ENCODE results near the gene DDIT3. TPM values are rescaled to one million over a fixed set of nuclear protein-coding genes. Genes with fewer than 3 reads are reported as not detected.

DDIT3 gene
- total and polyA plus RNA-seq, 5 donors from 2014 or later, result 17.8 to 159 (median 22.2) TPM

GRCh38 chr12:57534991-57535543 is 14.8 kb upstream of the DDIT3 start:
- no peak for ATAC-seq (ENCODE audit: low read depth in 2 of 2)
- H3K4me1 Mint-ChIP-seq, result peaks cover 0 to 3% (median under 1%) of the 10 kb centered on the region in 4 donors

GRCh38 chr12:57534250-57534649 is 13.9 kb upstream of the DDIT3 start:
- Mint-ChIP-seq H3K4me1 (peaks cover 0 to 9% (median 4%) of the 10 kb centered on the region in 4 donors), H3K9me3 (no peaks in the 10 kb centered on the region), H3K27ac (peak overlapping the region in 1 of 3 donors; percentile 20), H3K36me3 (peaks cover 53% of the 10 kb centered on the region), H3K27me3 (no peaks in the 10 kb centered on the region), H3K4me3 (no peak overlapping the region)
- no peak for DNase-seq
- no peak for ATAC-seq (ENCODE audit: low read depth in 2 of 2)
- H3K27me3 ChIP-seq (ENCODE audit: control insufficient read depth, insufficient read depth, low read length), result no peaks in the 10 kb centered on the region
- H3K4me1 ChIP-seq (ENCODE audit: control insufficient read depth, insufficient read depth, low read length, poor library complexity, severe bottlenecking), result no peaks in the 10 kb centered on the region
- no peak overlapping the region for H3K4me3 ChIP-seq (ENCODE audit: low read depth, low read length)
- H3K36me3 ChIP-seq (ENCODE audit: control insufficient read depth, insufficient read depth, low read length), result peaks cover 66% of the 10 kb centered on the region
- H3K27ac ChIP-seq (ENCODE audit: insufficient read depth, low read length, poor library complexity, severe bottlenecking), result no peak overlapping the region
- no peaks in the 10 kb centered on the region for H3K9me3 ChIP-seq (ENCODE audit: control insufficient read depth in 2 of 2, low read length in 2 of 2)

More at GRCh38 chr12:57534991-57535543, 14.8 kb upstream of the DDIT3 start:
- Histone ChIP-seq H3K27ac (ENCODE audit: insufficient read depth, low read length, poor library complexity, severe bottlenecking) (no peak overlapping the region), H3K4me3 (ENCODE audit: low read depth, low read length) (no peak overlapping the region), H3K9me3 (ENCODE audit: control insufficient read depth in 2 of 2, low read length in 2 of 2) (no peaks in the 10 kb centered on the region), H3K4me1 (ENCODE audit: control insufficient read depth, insufficient read depth, low read length, poor library complexity, severe bottlenecking) (no peaks in the 10 kb centered on the region), H3K27me3 (ENCODE audit: control insufficient read depth, insufficient read depth, low read length) (no peaks in the 10 kb centered on the region), H3K36me3 (ENCODE audit: control insufficient read depth, insufficient read depth, low read length) (peaks cover 63% of the 10 kb centered on the region)
- DNase-seq, result no peak
- H3K36me3 Mint-ChIP-seq, result peaks cover 49% of the 10 kb centered on the region
- H3K9me3 Mint-ChIP-seq, result no peaks in the 10 kb centered on the region
- peak overlapping the region in 1 of 3 donors; percentile 72 for H3K27ac Mint-ChIP-seq
- H3K4me3 Mint-ChIP-seq, result peak overlapping the region in 1 of 4 donors; percentile 43
- no peaks in the 10 kb centered on the region for H3K27me3 Mint-ChIP-seq

DNA sequence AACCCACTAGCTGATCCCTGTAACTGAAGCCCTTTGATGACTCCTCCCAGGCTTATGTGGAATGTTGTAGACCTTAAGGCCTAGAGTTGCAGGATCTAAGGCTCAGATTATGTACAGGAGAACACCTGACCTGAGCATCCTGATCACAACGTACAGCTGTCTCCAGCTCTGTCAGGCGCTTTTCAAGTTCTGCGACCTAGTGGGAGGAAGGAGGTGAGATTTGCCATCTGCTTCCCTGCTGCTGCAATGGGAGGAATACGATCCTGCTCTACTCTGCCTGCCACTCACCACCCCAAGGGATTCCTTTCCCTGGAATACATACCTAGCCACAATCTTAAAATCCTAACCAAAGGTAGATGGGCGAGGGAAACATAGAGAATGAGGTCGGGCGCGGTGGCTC is 12.8 kb upstream of the DDIT3 start:
- peak overlapping the region in 1 of 3 donors; percentile 51 for H3K27ac Mint-ChIP-seq
- H3K4me1 Mint-ChIP-seq, result peaks cover 0 to 9% (median 4%) of the 10 kb centered on the region in 4 donors
- H3K36me3 Mint-ChIP-seq, result peaks cover 44% of the 10 kb centered on the region
- H3K9me3 Mint-ChIP-seq, result no peaks in the 10 kb centered on the region
- Histone ChIP-seq H3K27me3 (ENCODE audit: control insufficient read depth, insufficient read depth, low read length) (no peaks in the 10 kb centered on the region), H3K4me3 (ENCODE audit: low read depth, low read length) (no peak overlapping the region), H3K36me3 (ENCODE audit: control insufficient read depth, insufficient read depth, low read length) (peaks cover 72% of the 10 kb centered on the region), H3K9me3 (ENCODE audit: control insufficient read depth in 2 of 2, low read length in 2 of 2) (no peaks in the 10 kb centered on the region), H3K4me1 (ENCODE audit: control insufficient read depth, insufficient read depth, low read length, poor library complexity, severe bottlenecking) (no peaks in the 10 kb centered on the region), H3K27ac (ENCODE audit: insufficient read depth, low read length, poor library complexity, severe bottlenecking) (no peak overlapping the region)
- no peak overlapping the region for H3K4me3 Mint-ChIP-seq
- no peaks in the 10 kb centered on the region for H3K27me3 Mint-ChIP-seq
- DNase-seq (no peak), ATAC-seq (ENCODE audit: low read depth in 2 of 2) (no peak)

DNA sequence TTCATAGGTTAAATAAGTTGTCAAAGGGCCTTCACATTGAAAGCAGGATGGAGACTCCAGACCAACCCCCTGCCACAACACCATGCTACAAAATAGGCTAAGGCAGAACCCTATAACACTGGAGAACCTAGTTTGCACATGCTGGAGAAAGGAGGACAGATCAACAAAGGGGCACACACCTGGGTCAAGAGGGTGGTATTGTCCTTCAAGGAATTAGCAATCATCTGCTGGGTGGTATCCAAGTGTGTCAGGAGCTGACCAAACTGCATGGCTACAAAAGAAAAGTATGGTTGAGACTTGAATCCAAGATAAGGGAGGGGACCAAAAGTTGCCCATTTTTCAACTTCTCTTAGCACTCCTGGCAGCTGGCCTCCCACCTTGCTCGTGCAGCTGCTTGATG is 11.5 kb upstream of the DDIT3 start:
- Mint-ChIP-seq H3K4me3 (peak overlapping the region in 1 of 4 donors; percentile 12), H3K27ac (peak overlapping the region in 1 of 3 donors; percentile 26), H3K36me3 (peaks cover 33% of the 10 kb centered on the region), H3K4me1 (peaks cover 0 to 9% (median 2%) of the 10 kb centered on the region in 4 donors), H3K9me3 (no peaks in the 10 kb centered on the region), H3K27me3 (no peaks in the 10 kb centered on the region)
- DNase-seq (no peak), ATAC-seq (ENCODE audit: low read depth in 2 of 2) (no peak)
- no peaks in the 10 kb centered on the region for H3K9me3 ChIP-seq (ENCODE audit: control insufficient read depth in 2 of 2, low read length in 2 of 2)
- no peaks in the 10 kb centered on the region for H3K4me1 ChIP-seq (ENCODE audit: control insufficient read depth, insufficient read depth, low read length, poor library complexity, severe bottlenecking)
- H3K4me3 ChIP-seq (ENCODE audit: low read depth, low read length), result no peak overlapping the region
- H3K36me3 ChIP-seq (ENCODE audit: control insufficient read depth, insufficient read depth, low read length), result peaks cover 79% of the 10 kb centered on the region
- H3K27me3 ChIP-seq (ENCODE audit: control insufficient read depth, insufficient read depth, low read length), result no peaks in the 10 kb centered on the region
- no peak overlapping the region for H3K27ac ChIP-seq (ENCODE audit: insufficient read depth, low read length, poor library complexity, severe bottlenecking)

DNA sequence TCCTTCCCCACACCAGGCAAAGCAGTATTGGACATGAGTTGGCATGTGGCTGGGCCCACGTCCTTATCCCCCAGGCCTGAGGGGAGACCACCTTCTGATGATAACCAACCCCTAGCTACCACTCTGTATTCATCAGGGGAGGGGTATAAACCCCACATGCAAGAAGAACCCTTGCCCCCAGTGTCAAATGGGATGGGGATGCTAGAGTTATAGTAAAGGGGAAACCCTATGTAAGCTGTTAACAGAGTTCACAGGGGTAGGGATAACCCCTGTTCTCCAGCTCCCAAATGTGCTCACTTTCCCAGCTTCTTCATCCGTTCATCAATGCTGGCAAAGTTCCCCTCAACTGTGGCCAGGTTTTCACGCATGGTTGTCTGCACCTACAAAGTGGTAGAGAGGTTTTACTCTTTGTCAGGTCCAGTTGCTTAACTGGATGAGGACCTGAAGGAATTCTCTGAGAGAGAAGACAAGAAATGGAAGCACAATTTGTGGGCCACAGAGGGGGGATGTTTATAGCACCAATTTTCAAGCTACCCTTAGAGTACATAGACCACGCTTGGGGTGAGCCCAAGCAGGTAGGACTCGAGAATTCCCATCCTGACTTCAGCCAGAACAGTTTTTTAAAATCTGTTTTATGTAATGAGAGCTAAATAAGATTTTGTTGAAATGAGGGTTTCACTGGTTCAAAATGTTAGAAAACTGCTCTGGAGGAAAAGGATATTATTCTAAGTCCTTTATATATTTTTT is 10.3 kb upstream of the DDIT3 start:
- H3K4me1 Mint-ChIP-seq, result peaks cover 0 to 9% (median 5%) of the 10 kb centered on the region in 4 donors
- no peaks in the 10 kb centered on the region for H3K9me3 Mint-ChIP-seq
- ATAC-seq (ENCODE audit: low read depth in 2 of 2), result no peak
- Histone ChIP-seq H3K4me1 (ENCODE audit: control insufficient read depth, insufficient read depth, low read length, poor library complexity, severe bottlenecking) (no peaks in the 10 kb centered on the region), H3K9me3 (ENCODE audit: control insufficient read depth in 2 of 2, low read length in 2 of 2) (no peaks in the 10 kb centered on the region), H3K27me3 (ENCODE audit: control insufficient read depth, insufficient read depth, low read length) (no peaks in the 10 kb centered on the region), H3K27ac (ENCODE audit: insufficient read depth, low read length, poor library complexity, severe bottlenecking) (no peak overlapping the region), H3K4me3 (ENCODE audit: low read depth, low read length) (no peak overlapping the region), H3K36me3 (ENCODE audit: control insufficient read depth, insufficient read depth, low read length) (peaks cover 79% of the 10 kb centered on the region)
- H3K27me3 Mint-ChIP-seq, result no peaks in the 10 kb centered on the region
- no peak overlapping the region for H3K4me3 Mint-ChIP-seq
- no peak for DNase-seq
- H3K27ac Mint-ChIP-seq, result peak overlapping the region in 1 of 3 donors; percentile 41
- peaks cover 31% of the 10 kb centered on the region for H3K36me3 Mint-ChIP-seq

DNA sequence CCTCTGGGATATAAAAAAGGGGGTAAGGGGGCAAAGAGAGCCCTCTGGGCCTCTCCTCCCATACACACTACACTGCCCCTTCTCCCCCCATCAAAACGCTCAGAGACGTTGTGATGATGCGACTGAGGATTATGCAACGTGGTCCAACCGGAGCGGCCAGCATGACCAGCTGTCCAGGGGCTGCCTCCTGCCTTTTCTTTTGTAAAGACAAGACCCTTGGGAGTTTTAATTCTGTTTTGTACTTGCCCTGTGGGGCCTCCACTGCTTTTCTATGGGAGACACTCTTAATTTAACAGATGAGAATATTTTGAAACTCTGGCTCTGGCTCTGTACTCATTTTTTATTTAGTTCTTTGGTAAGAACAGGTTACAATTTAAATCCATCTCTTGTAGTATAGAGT is 9.5 kb upstream of the DDIT3 start:
- H3K4me1 ChIP-seq (ENCODE audit: control insufficient read depth, insufficient read depth, low read length, poor library complexity, severe bottlenecking), result peaks cover 2% of the 10 kb centered on the region
- H3K9me3 ChIP-seq (ENCODE audit: control insufficient read depth in 2 of 2, low read length in 2 of 2), result no peaks in the 10 kb centered on the region
- peaks cover 24% of the 10 kb centered on the region for H3K36me3 Mint-ChIP-seq
- DNase-seq (no peak), ATAC-seq (ENCODE audit: low read depth in 2 of 2) (no peak)
- no peaks in the 10 kb centered on the region for H3K27me3 ChIP-seq (ENCODE audit: control insufficient read depth, insufficient read depth, low read length)
- H3K27ac Mint-ChIP-seq, result peak overlapping the region; percentile 26 to 51 (median 41)
- H3K4me1 Mint-ChIP-seq, result peaks cover 0 to 13% (median 6%) of the 10 kb centered on the region in 4 donors
- no peaks in the 10 kb centered on the region for H3K27me3 Mint-ChIP-seq
- no peak overlapping the region for H3K27ac ChIP-seq (ENCODE audit: insufficient read depth, low read length, poor library complexity, severe bottlenecking)
- no peaks in the 10 kb centered on the region for H3K9me3 Mint-ChIP-seq
- no peak overlapping the region for H3K4me3 ChIP-seq (ENCODE audit: low read depth, low read length)
- H3K4me3 Mint-ChIP-seq, result peak overlapping the region in 1 of 4 donors; percentile 48
- H3K36me3 ChIP-seq (ENCODE audit: control insufficient read depth, insufficient read depth, low read length), result peaks cover 76% of the 10 kb centered on the region

DNA sequence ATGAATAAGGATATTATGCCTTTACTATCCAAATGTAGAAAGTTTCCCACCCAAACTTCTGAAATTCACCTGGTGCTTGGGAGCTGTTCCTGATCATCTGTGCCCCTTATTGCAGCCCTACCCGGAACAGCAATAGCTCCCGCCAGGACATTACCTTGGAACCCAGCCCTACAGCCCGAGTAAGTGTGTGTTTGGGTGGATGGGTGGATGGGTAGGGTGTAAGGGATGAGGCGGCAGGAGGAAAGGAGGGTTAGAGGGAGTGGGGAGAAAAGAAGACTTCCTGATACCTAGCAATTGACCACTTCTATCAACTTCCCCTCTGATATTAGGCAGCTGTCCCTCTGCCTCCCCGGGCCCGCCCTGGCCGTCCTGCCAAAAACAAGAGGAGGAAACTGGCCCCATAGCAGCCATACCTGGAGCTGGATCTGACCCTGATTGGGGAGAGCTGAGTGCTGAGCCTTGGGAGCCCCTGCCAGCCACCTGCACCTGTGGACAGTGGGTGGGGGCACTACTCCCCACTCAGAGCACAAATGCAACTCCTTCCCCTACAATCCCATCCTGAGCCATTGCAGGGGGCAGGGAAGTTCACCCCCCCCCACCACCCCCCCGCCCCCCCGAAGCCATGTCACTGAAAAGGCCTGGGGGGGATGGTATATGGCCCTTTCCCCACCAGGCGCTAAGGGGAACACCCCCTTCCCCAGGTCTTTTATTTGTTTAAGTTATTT is 8.7 kb upstream of the DDIT3 start:
- Mint-ChIP-seq H3K4me3 (no peak overlapping the region), H3K36me3 (peaks cover 19% of the 10 kb centered on the region), H3K27me3 (no peaks in the 10 kb centered on the region), H3K4me1 (peaks cover 0 to 21% (median 12%) of the 10 kb centered on the region in 4 donors), H3K9me3 (no peaks in the 10 kb centered on the region), H3K27ac (peak overlapping the region in 1 of 3 donors; percentile 51)
- Histone ChIP-seq H3K4me1 (ENCODE audit: control insufficient read depth, insufficient read depth, low read length, poor library complexity, severe bottlenecking) (peaks cover 10% of the 10 kb centered on the region), H3K36me3 (ENCODE audit: control insufficient read depth, insufficient read depth, low read length) (peaks cover 69% of the 10 kb centered on the region), H3K9me3 (ENCODE audit: control insufficient read depth in 2 of 2, low read length in 2 of 2) (no peaks in the 10 kb centered on the region), H3K27me3 (ENCODE audit: control insufficient read depth, insufficient read depth, low read length) (no peaks in the 10 kb centered on the region), H3K27ac (ENCODE audit: insufficient read depth, low read length, poor library complexity, severe bottlenecking) (no peak overlapping the region), H3K4me3 (ENCODE audit: low read depth, low read length) (no peak overlapping the region)
- ATAC-seq (ENCODE audit: low read depth in 2 of 2), result no peak
- DNase-seq, result no peak
